ENCODE measurements around the gene HAAO.

DNA sequence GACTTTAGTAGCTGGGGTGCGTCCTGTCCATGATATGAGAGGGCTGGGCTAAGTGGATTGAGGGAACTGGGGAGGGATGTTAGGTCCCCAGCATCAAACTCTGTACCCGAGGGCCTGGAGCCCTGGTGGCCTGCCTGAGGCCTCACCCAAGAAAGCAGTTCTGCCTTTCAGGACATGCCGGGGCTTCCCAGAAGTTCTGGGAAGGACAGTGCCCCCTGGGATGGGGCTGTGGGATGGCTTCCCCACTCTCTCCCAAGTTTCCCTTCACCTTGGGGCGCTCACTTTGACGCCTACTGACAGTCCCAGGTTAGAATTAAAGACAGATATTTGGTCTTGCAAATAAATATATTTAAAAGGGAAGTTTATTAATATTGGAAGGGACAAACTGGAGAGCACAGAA is 30.2 kb downstream of the HAAO start:
- TF ChIP-seq TAF1 (IDR thresholded peaks at IDR 0.05; ENCODE audit: borderline replicate concordance, low read depth, low read length) (no peak), POLR2AphosphoS5 (IDR thresholded peaks at IDR 0.05; ENCODE audit: low read depth, low read length) (no peak)

All from GM12892 (cell line).